Coronary artery (tissue), 2 donors: ENCODE measurements around the gene ZNF141.
A peak's percentile ranks its signal among the peaks of the same experiment; 100 is the strongest.

ENCODE experiments used
- DNase-seq: peaks from one replicate; pipeline ENCODE4 v3.0.0-alpha.2; 2017; ENCODE audit warnings: low spot score
- H3K27ac ChIP-seq, 2 donors: fragments of 200-600 bp; sonication (generic); one replicate each; pipeline ENCODE4 v1.5.1; 2016 to 2019
- H3K4me3 ChIP-seq: fragments of 200-600 bp; sonication (generic); 2 replicates; pipeline ENCODE4 v1.5.1; 2016; ENCODE audit warnings: mild to moderate bottlenecking, moderate library complexity
- CTCF ChIP-seq: fragments of 200-600 bp; sonication (generic); IDR thresholded peaks from one replicate; pipeline ENCODE4 v1.5.1; 2019; ENCODE audit warnings: antibody characterized with exemption

The ZNF141 gene

GRCh38 chr4:337932-338758, 531 bp downstream of the ZNF141 start:
- Histone ChIP-seq H3K4me3 (peak overlapping the region; percentile 85), H3K27ac (peak overlapping the region; percentile 88 to 99)
- no peak for DNase-seq
- TF ChIP-seq CTCF, result no peak

DNA sequence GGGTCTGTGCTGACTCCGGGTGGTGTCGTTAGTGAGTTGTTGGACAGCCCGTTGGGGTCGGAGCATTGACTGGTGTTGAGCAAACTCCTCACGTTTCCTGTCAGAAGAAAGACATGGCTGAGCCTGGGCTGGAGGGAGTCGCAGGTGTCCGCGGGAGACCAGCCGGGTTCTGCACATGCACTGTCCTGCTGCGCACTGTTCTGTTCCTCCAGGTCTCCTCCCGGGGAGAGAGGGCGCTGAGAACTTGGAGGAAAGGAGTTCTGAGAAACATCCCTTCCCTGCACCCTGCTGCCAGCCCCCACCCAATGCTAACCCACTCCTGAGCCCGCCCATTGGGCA, 1.1 kb downstream of the ZNF141 start:
- Histone ChIP-seq H3K4me3 (peak overlapping the region; percentile 85), H3K27ac (peak overlapping the region; percentile 88 to 99)

DNA sequence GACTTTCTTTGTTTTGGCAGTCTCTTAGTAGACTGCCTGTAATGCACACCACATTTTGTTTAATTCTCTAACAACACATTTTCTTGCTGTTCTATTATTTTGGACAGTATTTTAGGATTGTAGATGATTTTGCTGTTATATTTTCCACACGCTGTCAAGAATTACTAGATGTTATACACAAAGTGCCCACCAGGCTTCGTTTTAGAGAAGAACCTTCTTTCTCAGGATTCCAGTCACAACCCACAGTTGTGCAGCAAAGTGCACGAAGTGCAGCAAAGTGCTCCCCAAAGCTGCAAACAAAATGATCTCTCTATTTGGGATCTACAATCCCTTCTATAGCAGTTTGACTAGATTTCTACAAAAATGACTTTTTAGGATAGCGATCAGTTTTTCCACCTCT, 2.4 kb downstream of the ZNF141 start:
- no peak overlapping the region for H3K4me3 ChIP-seq
- no peak for DNase-seq
- H3K27ac ChIP-seq, result no peak overlapping the region
- TF ChIP-seq CTCF, result no peak

More for the DNA sequence above, 1.1 kb downstream of the ZNF141 start:
- TF ChIP-seq CTCF, result no peak
- DNase-seq, result no peak

GRCh38 chr4:373062-373839, 35.6 kb downstream of the ZNF141 start:
- no peak for TF ChIP-seq CTCF
- peak overlapping the region; percentile 50 for H3K4me3 ChIP-seq
- DNase-seq, result no peak
- no peak overlapping the region for H3K27ac ChIP-seq

DNA sequence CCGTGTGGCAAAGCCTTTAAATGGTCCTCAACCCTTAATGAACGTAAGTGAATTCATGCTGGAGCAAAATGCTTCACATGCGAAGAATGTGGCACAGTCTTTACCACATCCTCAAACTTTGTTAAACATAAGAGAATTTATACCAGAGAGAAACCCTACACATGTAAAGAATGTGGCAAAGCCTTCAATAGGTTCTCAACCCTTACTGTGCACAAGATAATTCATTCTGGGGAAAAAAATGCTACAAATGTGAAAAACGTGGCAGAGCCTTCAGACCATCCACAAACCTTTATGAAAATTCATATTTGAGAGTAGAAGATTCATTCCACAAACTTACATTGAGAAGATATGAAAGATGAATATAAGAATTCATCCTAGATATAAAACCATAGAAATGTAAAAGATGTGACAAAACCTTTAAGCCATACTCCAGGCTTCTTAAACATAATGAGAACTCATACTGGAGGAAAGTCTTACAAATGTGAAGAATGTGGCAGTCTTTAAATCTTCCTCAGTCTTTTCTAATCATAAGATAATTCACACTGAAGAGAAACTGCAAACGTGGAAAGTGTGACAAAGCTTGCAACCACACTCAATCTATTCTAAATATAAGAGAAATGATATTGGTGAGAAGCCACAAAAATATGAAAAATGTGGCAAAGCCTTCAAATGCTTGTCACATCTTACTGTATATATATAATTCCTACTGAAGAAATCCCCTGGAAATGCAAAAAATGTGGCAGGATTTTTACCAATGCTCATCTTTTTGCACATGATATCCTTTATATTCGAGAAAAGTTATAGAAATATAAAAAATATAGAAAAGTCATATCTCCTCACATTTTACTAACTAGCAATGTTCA, 36.9 kb downstream of the ZNF141 start:
- TF ChIP-seq CTCF, result no peak
- no peak for DNase-seq

DNA sequence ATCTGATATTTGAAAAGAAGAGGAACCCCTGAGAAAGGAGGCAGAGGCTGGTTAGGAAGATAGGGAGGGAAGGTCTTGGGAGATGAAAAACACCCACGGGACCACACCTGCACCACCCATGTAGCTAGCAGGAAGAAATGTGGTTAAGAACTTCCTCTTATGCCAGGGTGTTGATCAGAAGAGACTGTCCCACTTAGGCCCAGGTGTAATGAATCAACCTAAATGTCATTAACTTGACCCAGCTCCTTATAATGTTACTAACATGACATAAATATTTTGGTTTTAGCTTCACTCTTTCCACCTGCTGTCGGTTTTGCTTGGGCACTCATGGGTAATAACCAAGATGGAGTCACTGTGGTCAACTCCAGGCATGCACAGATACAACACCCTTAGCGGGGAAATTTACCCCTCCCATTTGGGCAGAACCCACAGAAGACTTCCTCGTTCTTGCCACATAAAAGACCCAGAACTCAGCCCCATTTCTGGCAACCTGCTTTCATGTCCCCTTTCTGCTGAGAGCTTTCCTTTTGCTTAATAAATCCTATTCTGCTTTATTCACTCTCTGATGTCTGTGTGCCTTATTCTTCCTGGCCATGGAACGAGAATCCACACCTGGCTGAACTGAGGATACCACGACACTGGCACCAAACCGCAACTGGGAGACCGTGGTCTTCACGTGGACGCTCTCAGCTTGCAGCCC, 46.8 kb downstream of the ZNF141 start:
- no peak for TF ChIP-seq CTCF
- no peak for DNase-seq
- Histone ChIP-seq H3K4me3 (no peak overlapping the region), H3K27ac (no peak overlapping the region)

More for the DNA sequence above, 36.9 kb downstream of the ZNF141 start:
- H3K27ac ChIP-seq, result no peak overlapping the region
- H3K4me3 ChIP-seq, result no peak overlapping the region
